Measurements from ENCODE around the gene CYFIP2. TPM values are rescaled to one million over a fixed set of nuclear protein-coding genes. Genes with fewer than 3 reads are reported as not detected.

CYFIP2 gene
- total RNA-seq, 1 donor from 2014 or later, result 42.9 TPM

- Mint-ChIP-seq H3K4me1 (ENCODE audit: unreplicated experiment) (no peaks in the 10 kb centered on the region), H3K9me3 (ENCODE audit: unreplicated experiment) (no peaks in the 10 kb centered on the region), H3K4me3 (ENCODE audit: unreplicated experiment) (no peak overlapping the region), H3K27ac (ENCODE audit: unreplicated experiment) (no peak overlapping the region), H3K36me3 (ENCODE audit: low read depth, unreplicated experiment) (no peaks in the 10 kb centered on the region), H3K27me3 (ENCODE audit: unreplicated experiment) (peaks cover 2% of the 10 kb centered on the region)
- DNase-seq (ENCODE audit: low spot score), result no peak
- TF ChIP-seq CTCF (IDR thresholded peaks at IDR 0.05; ENCODE audit: unreplicated experiment), result no peak
These were observed 20.0 kb upstream of the CYFIP2 start for GRCh38 chr5:157245886-157246285.

- H3K36me3 Mint-ChIP-seq (ENCODE audit: low read depth, unreplicated experiment), result no peaks in the 10 kb centered on the region
- H3K27ac Mint-ChIP-seq (ENCODE audit: unreplicated experiment), result no peak overlapping the region
- no peak for DNase-seq (ENCODE audit: low spot score)
- no peak for TF ChIP-seq CTCF (IDR thresholded peaks at IDR 0.05; ENCODE audit: unreplicated experiment)
- H3K4me1 Mint-ChIP-seq (ENCODE audit: unreplicated experiment), result no peaks in the 10 kb centered on the region
- no peak overlapping the region for H3K4me3 Mint-ChIP-seq (ENCODE audit: unreplicated experiment)
- H3K27me3 Mint-ChIP-seq (ENCODE audit: unreplicated experiment), result no peaks in the 10 kb centered on the region
- no peaks in the 10 kb centered on the region for H3K9me3 Mint-ChIP-seq (ENCODE audit: unreplicated experiment)
These were observed 18.7 kb upstream of the CYFIP2 start for GRCh38 chr5:157247267-157247666.

DNA sequence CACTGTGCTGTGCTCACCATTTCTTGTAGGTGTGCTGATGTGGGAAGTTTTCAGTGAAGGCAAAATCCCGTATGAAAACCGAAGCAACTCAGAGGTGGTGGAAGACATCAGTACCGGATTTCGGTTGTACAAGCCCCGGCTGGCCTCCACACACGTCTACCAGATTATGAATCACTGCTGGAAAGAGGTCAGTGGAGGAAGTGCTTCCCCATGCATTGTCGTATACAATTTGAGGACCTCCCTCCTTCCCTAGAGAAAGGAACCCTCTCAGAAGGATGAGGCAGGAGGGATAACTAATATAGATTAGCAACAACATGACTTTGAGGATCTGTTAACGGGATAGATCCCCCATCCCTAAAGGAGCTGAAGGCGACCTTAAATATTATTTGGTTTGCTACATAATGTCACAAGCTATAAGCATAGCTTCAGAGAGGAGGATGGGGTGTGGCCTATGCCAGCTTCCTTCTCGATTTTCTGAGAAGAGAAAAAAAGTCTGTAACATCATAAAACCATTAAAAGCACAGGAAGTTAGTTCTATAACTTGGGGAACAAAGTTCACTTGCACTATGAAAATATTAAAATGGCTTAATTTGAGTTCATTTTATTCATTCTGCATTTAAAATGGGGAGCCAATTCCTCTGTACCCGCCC, 17.0 kb upstream of the CYFIP2 start:
- no peak overlapping the region for H3K4me3 Mint-ChIP-seq (ENCODE audit: unreplicated experiment)
- TF ChIP-seq CTCF (IDR thresholded peaks at IDR 0.05; ENCODE audit: unreplicated experiment), result no peak
- DNase-seq (ENCODE audit: low spot score), result no peak
- H3K36me3 Mint-ChIP-seq (ENCODE audit: low read depth, unreplicated experiment), result no peaks in the 10 kb centered on the region
- no peak overlapping the region for H3K27ac Mint-ChIP-seq (ENCODE audit: unreplicated experiment)
- no peaks in the 10 kb centered on the region for H3K4me1 Mint-ChIP-seq (ENCODE audit: unreplicated experiment)
- no peaks in the 10 kb centered on the region for H3K9me3 Mint-ChIP-seq (ENCODE audit: unreplicated experiment)
- H3K27me3 Mint-ChIP-seq (ENCODE audit: unreplicated experiment), result no peaks in the 10 kb centered on the region

- H3K27me3 Mint-ChIP-seq (ENCODE audit: unreplicated experiment), result no peaks in the 10 kb centered on the region
- no peak overlapping the region for H3K4me3 Mint-ChIP-seq (ENCODE audit: unreplicated experiment)
- H3K27ac Mint-ChIP-seq (ENCODE audit: unreplicated experiment), result no peak overlapping the region
- H3K9me3 Mint-ChIP-seq (ENCODE audit: unreplicated experiment), result no peaks in the 10 kb centered on the region
- DNase-seq (ENCODE audit: low spot score), result no peak
- no peak for TF ChIP-seq CTCF (IDR thresholded peaks at IDR 0.05; ENCODE audit: unreplicated experiment)
- no peaks in the 10 kb centered on the region for H3K4me1 Mint-ChIP-seq (ENCODE audit: unreplicated experiment)
- no peaks in the 10 kb centered on the region for H3K36me3 Mint-ChIP-seq (ENCODE audit: low read depth, unreplicated experiment)
These were observed 13.0 kb upstream of the CYFIP2 start for GRCh38 chr5:157252711-157253465.

GRCh38 chr5:157253547-157253946, 12.4 kb upstream of the CYFIP2 start:
- DNase-seq (ENCODE audit: low spot score), result peak; percentile 62
- Mint-ChIP-seq H3K36me3 (ENCODE audit: low read depth, unreplicated experiment) (no peaks in the 10 kb centered on the region), H3K27ac (ENCODE audit: unreplicated experiment) (no peak overlapping the region), H3K4me1 (ENCODE audit: unreplicated experiment) (no peaks in the 10 kb centered on the region), H3K27me3 (ENCODE audit: unreplicated experiment) (no peaks in the 10 kb centered on the region), H3K4me3 (ENCODE audit: unreplicated experiment) (no peak overlapping the region), H3K9me3 (ENCODE audit: unreplicated experiment) (no peaks in the 10 kb centered on the region)
- TF ChIP-seq CTCF (IDR thresholded peaks at IDR 0.05; ENCODE audit: unreplicated experiment), result peak; percentile 79
